HepG2 (cell line): ENCODE results near the gene DLG3. TPM values are rescaled to one million over a fixed set of nuclear protein-coding genes. Genes with fewer than 3 reads are reported as not detected.

Experiments used
- ATAC-seq: fragments of 200-7000 bp; cut with Tn5 transposase; 3 replicates; pipeline ENCODE4 v1.9.1; 2020; ENCODE audit warnings: mild to moderate bottlenecking, moderate library complexity
- BruUV-seq: library from RNA; stranded (reverse); fragments of 400-500 nt; replicated peaks from 2 replicates; lab custom pipeline; 2021; lab: Mats Ljungman, UMichigan
- CTCF ChIA-PET: fragments of 300-600 bp; formaldehyde crosslinking; extraction: SDS; loops from one replicate; lab custom pipeline; 2021; ENCODE audit warnings: low total read pairs, inconsistent platforms, low intra/inter-chr PET ratio; lab: Yijun Ruan, JAX
- POLR2A ChIA-PET: fragments of 350-600 bp; sonication (Branson Sonifier 250); formaldehyde crosslinking; loops from one replicate; lab custom pipeline; 2020; ENCODE audit warnings: antibody characterized with exemption, inconsistent platforms; lab: Yijun Ruan, JAX
- DNase-seq: peaks from one replicate; pipeline ENCODE4 v3.0.0-alpha.2; 2015; ENCODE audit warnings: low spot score
- FAIRE-seq: peaks from 3 replicates; lab custom pipeline; 2011; peaks lifted over from hg19 to GRCh38; lab: Jason Lieb, UNC
- H2AFZ ChIP-seq: one replicate; pipeline ENCODE4 v1.6.1; 2011; ENCODE audit warnings: low read length, inconsistent platforms
- H3K27ac ChIP-seq: fragments of 300-600 bp; 3 replicates; pipeline ENCODE4 v1.8.0; 2011; ENCODE audit warnings: mixed run types, mild to moderate bottlenecking, mixed read lengths, low read length, inconsistent platforms; ENCODE audit not compliant: insufficient read depth; ENCODE audit errors: extremely low read length
- H3K27me3 ChIP-seq, 2 experiments: fragments of 200-600 bp in 1 of 2; 2 replicates in 1 of 2; 3 replicates in 1 of 2; pipeline versions ENCODE4 v1.6.0 to v1.8.0; 2011; ENCODE audit warnings: low read length in 2 of 2, mild to moderate bottlenecking in 2 of 2, moderate library complexity in 2 of 2, inconsistent platforms in 1 of 2; ENCODE audit not compliant: insufficient read depth in 2 of 2, control insufficient read depth in 1 of 2
- H3K36me3 ChIP-seq, 2 experiments: fragments of 200-600 bp in 1 of 2; replicated peaks in 1 of 2; 2 replicates in 1 of 2; 3 replicates in 1 of 2; pipeline versions ENCODE4 v1.5.1 to v1.8.0; 2011; ENCODE audit warnings: low read length in 2 of 2, inconsistent platforms in 1 of 2; ENCODE audit not compliant: insufficient read depth in 2 of 2, control insufficient read depth in 1 of 2
- H3K4me1 ChIP-seq: 2 replicates; pipeline ENCODE4 v1.5.1; 2012; ENCODE audit warnings: low read length, inconsistent platforms; ENCODE audit not compliant: insufficient read depth
- H3K4me2 ChIP-seq: 2 replicates; pipeline ENCODE4 v1.6.0; 2011; ENCODE audit warnings: low read depth, low read length, inconsistent platforms
- H3K4me3 ChIP-seq, 3 experiments: fragments of 200-600 bp in 1 of 3; sonication (generic), shearing (Covaris generic) in 1 of 3; replicated peaks in 1 of 3; 2 replicates each; pipeline ENCODE4 v1.5.1; 2011 to 2016; ENCODE audit warnings: low read length in 3 of 3, inconsistent platforms in 2 of 3, low read depth in 2 of 3, mild to moderate bottlenecking in 2 of 3, control low read depth in 1 of 3, mixed read lengths in 1 of 3; ENCODE audit not compliant: insufficient read depth in 1 of 3
- H3K79me2 ChIP-seq: one replicate; pipeline ENCODE4 v1.6.1; 2011; ENCODE audit warnings: low read length, inconsistent platforms; ENCODE audit not compliant: insufficient read depth
- H3K9ac ChIP-seq: 2 replicates; pipeline ENCODE4 v1.6.0; 2011; ENCODE audit warnings: mild to moderate bottlenecking, low read depth, low read length, inconsistent platforms; ENCODE audit not compliant: insufficient read depth
- H3K9me3 ChIP-seq: 2 replicates; pipeline ENCODE4 v1.5.1; 2012; ENCODE audit warnings: mild to moderate bottlenecking, low read length
- H4K20me1 ChIP-seq: 2 replicates; pipeline ENCODE4 v1.6.0; 2011; ENCODE audit warnings: inconsistent platforms, mild to moderate bottlenecking, low read length, moderate library complexity; ENCODE audit not compliant: insufficient read depth
- ATF4 ChIP-seq, 2 experiments: fragments of 450-650 bp in 1 of 2; sonication (generic) in 1 of 2; formaldehyde crosslinking; IDR thresholded peaks; 2 replicates each; pipeline versions ENCODE4 v1.5.0 to v1.8.0; 2020 to 2022; ENCODE audit warnings: mild to moderate bottlenecking in 1 of 2, missing genetic modification reagents in 1 of 2
- BCLAF1 ChIP-seq: fragments of 450-650 bp; IDR thresholded peaks from 2 replicates; pipeline ENCODE4 v1.6.1; 2017; ENCODE audit warnings: mild to moderate bottlenecking
- ETV5 ChIP-seq: IDR thresholded peaks from 2 replicates; pipeline ENCODE4 v1.6.1; 2018; ENCODE audit warnings: missing biosample characterization, missing genetic modification reagents, inconsistent platforms, borderline replicate concordance
- FUBP1 ChIP-seq: sonication (generic); formaldehyde crosslinking; IDR thresholded peaks from 2 replicates; pipeline ENCODE4 v1.5.1; 2020; ENCODE audit warnings: missing genetic modification reagents, mild to moderate bottlenecking, borderline replicate concordance
- IRF9 ChIP-seq: sonication (generic); formaldehyde crosslinking; IDR thresholded peaks from 2 replicates; pipeline ENCODE4 v1.8.0; 2022; ENCODE audit warnings: missing genetic modification reagents, mild to moderate bottlenecking, borderline replicate concordance
- MXD4 ChIP-seq: IDR thresholded peaks from 2 replicates; pipeline ENCODE4 v1.6.1; 2016; ENCODE audit warnings: mild to moderate bottlenecking, missing biosample characterization, missing genetic modification reagents
- PCBP2 ChIP-seq: fragments of 200-400 bp; formaldehyde crosslinking; optimal IDR thresholded peaks from 2 replicates; pipeline ENCODE3; 2018; ENCODE audit warnings: low read length, low read depth; ENCODE audit not compliant: poor library complexity, severe bottlenecking
- RBM39 ChIP-seq: fragments of 200-400 bp; formaldehyde crosslinking; IDR thresholded peaks from one replicate; pipeline ENCODE4 v1.6.1; 2018; ENCODE audit warnings: antibody characterized with exemption, mild to moderate bottlenecking, low read depth, low read length; ENCODE audit not compliant: poor library complexity, severe bottlenecking
- TARDBP ChIP-seq: sonication (generic); formaldehyde crosslinking; IDR thresholded peaks from 2 replicates; pipeline ENCODE4 v1.8.0; 2022; ENCODE audit warnings: mild to moderate bottlenecking, missing genetic modification reagents
- TRIM22 ChIP-seq: fragments of 450-650 bp; IDR thresholded peaks from 2 replicates; pipeline ENCODE4 v1.6.1; 2017
- ZBTB25 ChIP-seq: IDR thresholded peaks from 2 replicates; pipeline ENCODE4 v1.6.1; 2018; ENCODE audit warnings: missing genetic modification reagents
- ZFP62 ChIP-seq: sonication (generic); formaldehyde crosslinking; IDR thresholded peaks from 2 replicates; pipeline ENCODE4 v1.4.0; 2020; ENCODE audit warnings: missing genetic modification reagents
- ZFY ChIP-seq: sonication (generic); formaldehyde crosslinking; IDR thresholded peaks from 2 replicates; pipeline ENCODE4 v1.4.0; 2020; ENCODE audit warnings: missing genetic modification reagents
- ZNF274 ChIP-seq: sonication (generic); formaldehyde crosslinking; IDR thresholded peaks from 2 replicates; pipeline ENCODE4 v1.5.1; 2020; ENCODE audit warnings: mild to moderate bottlenecking, missing genetic modification reagents
- WGBS: methylation state at CpG from one replicate; pipeline ENCODE4 v1.1.6; 2017; ENCODE audit warnings: low lambda C conversion rate; 5-methylcytosine and 5-hydroxymethylcytosine counted together
- in situ Hi-C: cut with HindIII; loops from 2 replicates; pipeline ENCODE4 v1.10.0; 2017; ENCODE audit warnings: low pct_unique_long_range_greater_than_20kb; ENCODE audit not compliant: extremely low pct_ligation_motif_present
- intact Hi-C: fragments of 100-400 bp; cut with micrococcal nuclease; formaldehyde crosslinking; loops from one replicate; pipeline ENCODE4 v1.10.0; 2022; ENCODE audit not compliant: unreplicated experiment
- polyA plus RNA-seq, 8 experiments: library from polyadenylated mRNA; depleted of rRNA in 3 of 8; stranded (reverse) in 7 of 8; unstranded in 1 of 8; fragments of >200 nt; fragmentation: Illumina TruSeq in 4 of 8; extraction: Trizol in 4 of 8; gene quantifications; 2 replicates each; pipeline versions ENCODE4 v1.2.1 to v1.2.3, GENCODE V29; 2011 to 2016; ENCODE audit warnings: low read depth in 4 of 8, missing spikeins in 1 of 8, mixed read lengths in 1 of 8; ENCODE audit not compliant: insufficient read depth in 1 of 8
- total RNA-seq, 5 experiments: library from RNA; depleted of rRNA; stranded (reverse); fragments of >200 nt; fragmentation: Illumina TruSeq; extraction: Trizol; gene quantifications; 2 replicates each; pipeline ENCODE4 v1.2.3, GENCODE V29; 2016; ENCODE audit warnings: low read depth in 1 of 5

Gene DLG3
- total and polyA plus RNA-seq, 2 of the 13 experiments (the other 11 are each of a cell fraction or from before 2014, with no cell fraction given) = 9.9 to 19.4 TPM

GRCh38 chrX:70411475-70411874 lies 33.2 kb upstream of the DLG3 start:
- BruUV-seq = no TSS peak
- Histone ChIP-seq H3K79me2 (no peaks in the 10 kb centered on the region), H3K9me3 (no peaks in the 10 kb centered on the region), H3K4me2 (no peak overlapping the region), H3K4me1 (no peaks in the 10 kb centered on the region), H3K4me3 (no peak overlapping the region), H3K27ac (no peak overlapping the region), H3K27me3 (no peaks in the 10 kb centered on the region), H2AFZ (no peak overlapping the region), H3K9ac (no peak overlapping the region), H4K20me1 (no peaks in the 10 kb centered on the region), H3K36me3 (0 out of 5 replicates have a peak, but pooled peaks cover 0 to 2% of the 10 kb centered on the region in 2 experiments)
- CTCF ChIA-PET = no interaction called here
- 100% methylated on average over 3 of the region's 3 CpGs for WGBS
- intact Hi-C loops = no loop called here
- in situ Hi-C loops = no loop called here
- FAIRE-seq (no peak), ATAC-seq (no peak), DNase-seq (no peak)
- POLR2A ChIA-PET = no interaction called here
- TF ChIP-seq BCLAF1 (no peak), PCBP2 (no peak), RBM39 (no peak), ETV5 (CRISPR knock-in tag) (no peak), ZBTB25 (CRISPR knock-in tag) (no peak), ZFP62 (CRISPR knock-in tag) (no peak), ZFY (no peak), IRF9 (CRISPR knock-in tag) (no peak), TARDBP (no peak), ATF4 (CRISPR knock-in tag; IDR thresholded peaks at IDR 0.05) (no peak), MXD4 (CRISPR knock-in tag) (no peak), TRIM22 (no peak), FUBP1 (no peak), ZNF274 (no peak)
- TF ChIP-seq, all 625 proteins: peak for 0
